ENCODE measurements around the gene TRAF1.

TRAF1 gene

DNA sequence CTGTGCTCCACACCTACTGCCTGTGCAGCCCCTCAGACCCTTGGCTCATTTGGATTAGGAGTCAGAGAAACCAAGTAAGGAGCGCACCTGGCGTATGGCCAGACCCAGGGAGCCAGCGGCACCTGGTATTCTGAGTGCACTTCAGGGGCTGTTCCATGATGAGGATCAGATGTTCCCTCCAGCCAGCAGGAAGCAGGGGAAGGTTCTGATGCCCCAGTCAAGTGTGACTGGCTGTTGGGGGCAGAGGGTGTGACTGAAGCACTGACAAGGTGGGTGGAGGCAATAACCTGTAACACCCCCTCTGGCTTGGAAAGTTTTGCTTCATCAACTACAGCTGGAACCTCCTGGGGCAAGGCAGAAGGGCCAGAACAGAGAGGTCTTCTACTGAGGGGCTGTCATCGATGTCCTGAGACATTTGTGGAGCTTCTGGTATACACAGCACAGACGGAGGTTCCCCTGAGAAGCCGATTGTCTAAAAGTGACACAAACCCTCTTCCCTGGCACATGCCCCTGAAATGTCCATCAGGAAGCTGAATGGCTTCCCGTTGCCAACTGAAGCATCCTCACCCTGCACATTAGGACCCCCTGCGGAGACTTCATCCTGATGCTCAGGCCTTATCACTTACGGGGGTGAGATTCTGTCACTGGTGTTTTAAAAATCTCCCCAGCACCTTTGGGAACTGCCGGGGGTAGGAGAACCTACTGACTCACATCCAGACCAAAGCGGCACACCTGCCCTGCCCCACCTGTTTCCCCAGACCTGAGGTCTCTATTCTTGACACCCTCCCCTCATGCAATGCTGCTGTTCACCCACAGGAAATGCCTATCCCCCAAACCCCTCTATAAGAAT lies 21.1 kb downstream of the TRAF1 start:
- no peak for DNase-seq (ENCODE audit: low read depth in 2 of 2)

DNA sequence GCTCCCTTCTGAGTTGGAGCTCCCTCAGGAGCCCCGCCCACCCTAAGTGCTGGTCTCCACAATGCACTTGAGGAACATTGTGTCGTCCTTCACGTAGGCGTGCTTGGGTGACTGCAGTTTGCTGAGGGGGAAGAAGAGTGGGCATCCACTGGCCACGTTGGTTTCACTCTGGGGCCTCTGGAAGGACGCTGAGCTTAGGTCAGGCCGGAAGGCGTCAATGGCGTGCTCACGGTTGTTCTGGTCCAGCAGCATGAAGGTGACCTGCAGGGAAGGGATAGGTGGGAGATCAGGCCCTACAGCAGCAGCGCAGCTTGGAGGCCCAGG lies 21.7 kb downstream of the TRAF1 start:
- no peak for DNase-seq (ENCODE audit: low read depth in 2 of 2)

DNA sequence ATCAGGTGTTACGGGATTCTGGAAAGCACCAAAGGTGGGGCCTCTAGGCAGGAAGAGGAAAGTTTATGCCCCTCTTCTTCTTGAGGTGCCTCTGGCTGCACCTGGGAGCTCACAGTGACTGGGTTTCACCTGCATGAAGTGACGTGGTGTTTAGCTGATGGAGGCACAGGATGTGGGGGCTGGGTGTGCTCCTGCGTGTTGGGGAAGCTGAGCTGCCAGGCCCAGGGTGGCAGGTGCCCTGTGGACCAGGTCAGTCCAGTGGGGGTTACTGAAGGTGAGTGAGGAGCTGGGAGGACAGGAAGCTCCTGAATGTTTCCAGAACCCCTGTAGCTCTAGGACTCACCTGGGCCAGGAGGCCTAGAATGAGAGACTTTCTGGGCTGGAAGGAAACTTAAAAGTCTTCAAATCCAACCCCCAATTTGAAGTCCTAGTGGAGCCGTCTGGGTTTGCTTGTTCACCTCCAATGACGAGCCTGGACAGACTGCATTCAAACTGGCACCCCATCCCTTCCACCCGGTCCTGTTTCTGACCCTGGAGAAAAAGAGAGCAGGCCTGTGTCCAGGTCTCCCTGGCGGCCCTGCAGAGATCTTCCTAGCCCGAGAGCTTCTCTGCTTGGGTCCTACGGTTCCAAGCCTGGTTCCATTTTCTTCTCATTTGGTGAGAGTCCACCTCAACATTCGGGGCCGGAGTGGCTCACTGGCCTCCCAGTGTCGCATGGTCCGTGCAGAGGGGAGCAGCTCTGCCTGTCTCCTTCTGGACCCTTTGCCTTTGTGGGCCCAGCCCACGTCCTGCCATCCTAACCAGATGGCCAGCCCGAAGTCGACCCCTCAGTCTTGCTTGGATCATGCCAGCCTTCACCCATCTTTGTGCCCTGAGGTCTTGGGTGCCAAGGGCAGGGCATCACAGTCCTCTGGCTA lies 22.3 kb downstream of the TRAF1 start:
- no peak for DNase-seq (ENCODE audit: low read depth in 2 of 2)

DNA sequence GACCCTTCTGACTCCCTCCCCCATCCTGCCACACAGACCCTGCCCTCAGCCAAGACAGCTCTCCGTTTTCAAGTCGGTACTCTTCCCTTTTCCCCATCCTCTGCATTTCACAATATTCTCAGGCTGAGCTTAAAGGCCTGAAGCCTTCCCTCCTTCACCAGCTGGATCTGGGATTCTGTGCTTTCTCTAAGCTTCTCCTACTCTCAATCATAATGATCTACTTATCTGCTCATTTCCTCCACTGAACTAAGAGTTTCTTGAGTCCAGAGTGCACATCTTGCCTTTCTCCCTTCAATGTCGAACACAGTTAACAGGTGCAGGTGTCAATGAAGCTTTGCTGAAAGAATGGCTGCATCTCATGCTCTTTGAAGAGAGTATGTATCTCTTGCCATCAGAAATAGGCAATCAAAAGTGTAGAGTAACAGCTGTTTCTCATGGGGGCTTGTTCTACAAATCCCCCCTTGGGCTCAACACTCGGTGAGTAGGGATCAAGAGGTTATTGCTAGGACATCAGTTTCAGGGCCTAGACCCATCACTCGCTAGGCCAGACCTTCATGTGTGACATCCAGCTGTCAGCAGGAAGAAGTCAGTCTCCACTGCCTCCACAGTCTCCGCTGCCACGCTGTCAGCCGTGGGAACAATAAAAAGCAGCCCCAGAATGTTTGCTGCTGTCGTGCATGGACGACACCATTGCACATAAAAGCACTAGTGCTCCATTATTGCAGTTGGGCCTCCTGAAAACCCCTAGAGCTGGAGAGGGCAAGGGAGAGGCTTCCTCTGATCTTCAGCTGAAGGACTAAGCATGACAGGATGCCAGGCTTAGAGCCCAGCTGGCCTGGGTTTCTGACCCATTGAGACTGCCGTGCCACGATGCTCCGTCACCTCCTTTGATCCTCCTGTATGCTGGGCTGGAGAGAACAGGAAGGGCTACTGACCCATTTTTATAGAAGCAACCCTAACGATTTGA lies 23.7 kb downstream of the TRAF1 start:
- DNase-seq (ENCODE audit: low read depth in 2 of 2): no peak

DNA sequence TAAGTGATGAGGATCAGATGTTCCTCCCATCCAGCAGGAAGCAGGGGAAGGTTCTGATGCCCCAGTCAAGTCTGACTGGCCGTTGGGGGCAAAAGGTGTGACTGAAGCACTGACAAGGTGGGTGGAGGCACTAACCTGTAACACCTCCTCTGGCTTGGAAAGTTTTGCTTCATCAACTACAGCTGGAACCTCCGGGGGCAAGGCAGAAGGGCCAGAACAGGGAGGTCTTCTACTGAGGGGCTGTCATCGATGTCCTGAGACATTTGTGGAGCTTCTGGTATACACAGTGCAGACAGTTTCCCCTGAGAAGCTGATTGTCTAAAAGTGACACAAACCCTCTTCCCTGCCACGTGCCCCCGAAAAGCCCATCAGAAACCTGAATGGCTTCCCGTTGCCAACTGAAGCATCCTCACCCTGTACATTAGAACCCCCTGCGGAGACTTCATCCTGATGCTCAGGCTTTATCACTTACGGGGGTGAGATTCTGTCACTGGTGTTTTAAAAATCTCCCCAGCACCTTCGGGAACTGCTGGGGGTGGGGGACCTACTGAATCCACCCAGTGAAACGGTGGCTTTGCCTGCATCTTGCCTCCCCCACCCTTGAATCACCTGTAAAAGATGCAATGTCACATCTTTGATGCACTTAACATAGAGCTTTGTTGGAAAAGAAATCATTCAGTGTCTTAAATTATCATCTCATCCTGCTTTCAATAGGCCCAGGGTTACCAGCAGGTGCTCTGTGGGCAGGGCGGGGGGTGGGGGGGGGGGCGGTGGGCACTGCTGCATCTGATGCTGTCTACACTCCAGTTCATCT lies 24.6 kb downstream of the TRAF1 start:
- no peak for DNase-seq (ENCODE audit: low read depth in 2 of 2)

- no peak for DNase-seq (ENCODE audit: low read depth in 2 of 2)
Observed at GRCh38 chr9:120900824-120901223, 25.8 kb downstream of the TRAF1 start.

DNA sequence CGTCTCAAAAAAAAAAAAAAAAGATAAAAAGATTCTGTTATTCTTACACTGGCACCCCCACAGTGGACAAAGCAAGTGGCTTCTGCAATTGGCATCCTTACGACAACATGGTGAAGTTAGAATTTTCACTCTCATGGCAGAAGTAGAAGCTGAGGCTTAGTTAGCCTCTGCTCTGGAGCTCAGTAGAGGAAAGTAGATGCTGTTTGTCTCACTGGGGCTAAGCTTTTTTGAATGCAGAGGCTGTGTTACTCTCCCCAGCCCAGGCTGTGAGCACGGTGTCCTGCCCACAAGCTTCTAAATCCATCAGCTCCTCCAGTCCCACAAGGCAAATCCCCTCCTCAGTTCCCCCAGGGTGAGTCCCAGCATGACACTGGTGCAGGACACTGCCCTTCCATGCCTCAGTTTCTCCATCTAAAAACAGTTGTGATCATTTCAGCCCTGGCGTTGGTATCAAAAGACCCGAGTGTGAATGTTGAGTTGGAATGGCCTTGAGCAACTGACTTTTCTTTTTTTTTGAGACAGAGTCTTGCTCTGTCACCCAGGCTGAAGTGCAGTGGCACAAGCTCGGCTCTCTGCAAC lies 27.0 kb downstream of the TRAF1 start:
- DNase-seq (ENCODE audit: low read depth in 2 of 2): no peak

DNA sequence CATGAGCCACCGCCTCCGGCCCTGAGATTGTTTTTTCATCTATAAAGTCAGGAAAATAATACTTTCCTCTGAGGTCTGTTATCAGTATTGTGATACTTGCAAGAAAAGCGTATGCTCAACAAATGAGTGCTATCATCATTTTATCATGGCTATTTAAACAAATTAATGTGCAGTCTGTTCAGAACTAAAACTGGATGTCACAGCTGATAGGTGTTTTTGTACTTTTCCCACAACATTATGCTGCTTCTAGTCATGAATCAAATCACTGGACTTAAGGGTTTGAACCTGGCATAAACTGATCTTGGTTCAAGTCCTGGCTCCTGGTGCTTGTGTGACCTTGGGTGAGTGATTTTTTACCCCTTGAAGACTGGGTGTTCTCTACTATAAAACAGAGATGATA lies 28.2 kb downstream of the TRAF1 start:
- no peak for DNase-seq (ENCODE audit: low read depth in 2 of 2)

- no peak for DNase-seq (ENCODE audit: low read depth in 2 of 2)
Observed at GRCh38 chr9:120895951-120896350, 30.6 kb downstream of the TRAF1 start.

- no peak for DNase-seq (ENCODE audit: low read depth in 2 of 2)
Observed at GRCh38 chr9:120894321-120895148, 32.1 kb downstream of the TRAF1 start.

DNA sequence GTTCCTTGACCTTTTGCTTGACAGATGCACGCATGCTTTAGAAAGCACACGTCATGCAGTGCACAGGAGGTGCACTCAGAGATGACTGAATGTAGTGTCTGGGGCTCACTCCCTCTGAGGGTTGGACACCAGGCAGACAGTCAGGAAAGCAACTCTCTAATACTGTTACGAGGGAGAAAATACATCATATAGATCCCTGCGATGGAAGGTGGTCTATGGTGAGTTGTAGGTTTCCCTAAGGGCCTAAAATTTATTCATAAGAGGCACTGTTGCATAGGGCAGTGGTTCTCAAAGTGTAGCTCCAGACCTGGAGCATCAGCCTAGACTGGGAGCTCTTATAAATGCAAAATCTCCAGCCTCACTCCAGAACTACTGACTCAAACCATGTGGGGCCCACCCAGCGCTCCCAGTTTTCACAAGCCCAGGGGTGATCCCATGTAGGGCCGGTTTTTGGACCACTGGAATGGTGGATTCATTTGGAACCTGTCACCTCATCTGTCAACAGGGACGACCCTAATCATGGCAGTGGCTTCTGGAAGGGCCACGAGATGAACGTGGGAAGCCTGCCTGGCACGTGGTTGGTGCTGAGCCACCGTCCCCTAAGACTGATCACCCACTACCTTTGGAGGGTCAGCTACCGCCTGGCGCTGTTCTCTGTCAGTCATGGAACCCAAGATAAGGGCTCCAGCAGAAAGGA lies 32.8 kb downstream of the TRAF1 start:
- no peak for DNase-seq (ENCODE audit: low read depth in 2 of 2)

DNA sequence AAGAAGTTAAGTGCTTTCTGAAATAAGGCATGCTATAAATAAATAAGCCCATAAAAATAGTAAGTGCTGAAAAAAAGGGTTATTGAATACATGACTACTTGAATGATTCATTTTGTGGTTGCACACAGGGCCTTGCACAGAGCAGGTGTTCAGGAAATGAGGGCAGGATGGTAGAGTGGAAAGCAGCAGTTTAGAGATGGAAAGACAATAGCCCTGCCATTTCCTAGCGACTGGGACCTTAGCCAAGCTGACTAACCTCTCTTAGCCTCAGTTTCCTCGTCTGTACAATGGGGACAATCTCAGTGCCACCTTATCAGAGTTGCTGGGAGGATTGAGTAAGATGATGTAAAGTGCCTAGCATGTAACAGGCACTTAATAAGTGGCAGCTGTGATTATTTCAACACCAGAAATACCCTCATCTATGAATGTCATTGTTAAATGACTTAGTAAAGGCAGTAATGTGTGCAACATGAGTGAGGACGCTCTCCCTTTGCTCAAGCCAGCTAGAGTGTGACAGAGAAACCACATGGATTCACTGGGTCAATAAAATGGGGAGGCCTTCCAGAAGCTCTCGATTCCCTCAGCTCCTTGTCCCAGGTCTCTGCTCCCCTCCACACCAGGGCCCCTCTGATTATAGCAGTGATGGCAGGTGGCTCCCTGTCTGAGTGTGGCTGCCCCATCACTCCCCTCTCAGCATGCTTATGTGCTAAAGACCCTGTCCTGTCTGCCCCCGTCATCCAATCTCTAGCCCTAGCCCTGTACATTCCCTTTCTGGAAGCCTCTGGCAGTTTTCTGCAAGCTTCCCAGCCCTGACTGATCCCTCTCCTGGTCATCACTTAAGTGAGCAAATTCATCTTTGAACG lies 33.6 kb downstream of the TRAF1 start:
- DNase-seq (ENCODE audit: low read depth in 2 of 2): no peak

GRCh38 chr9:120891884-120892747 lies 34.5 kb downstream of the TRAF1 start:
- no peak for DNase-seq (ENCODE audit: low read depth in 2 of 2)

GRCh38 chr9:120891245-120891883 lies 35.2 kb downstream of the TRAF1 start:
- DNase-seq (ENCODE audit: low read depth in 2 of 2): no peak

GRCh38 chr9:120890320-120891244 lies 36.0 kb downstream of the TRAF1 start:
- no peak for DNase-seq (ENCODE audit: low read depth in 2 of 2)
